T follicular helper cell (primary cell): ENCODE measurements around the gene ADGRL3.
"Not testable (repeated sequence)": the region's sequence is repeated elsewhere in the genome, so short reads cannot be mapped to it uniquely, and the experiment has no call there.

ENCODE experiments used
- DNase-seq: peaks from one replicate; pipeline ENCODE4 v3.0.0-alpha.2; 2020; ENCODE audit warnings: low read depth

Gene ADGRL3

GRCh38 chr4:61909031-61909430, 708.9 kb downstream of the ADGRL3 start:
- no peak for DNase-seq

- DNase-seq: no peak
Observed at GRCh38 chr4:61911313-61911756, 711.2 kb downstream of the ADGRL3 start.

- DNase-seq: no peak
Observed at GRCh38 chr4:61913619-61914018, 713.5 kb downstream of the ADGRL3 start.

- no peak for DNase-seq
Observed at GRCh38 chr4:61915501-61915900, 715.4 kb downstream of the ADGRL3 start.

GRCh38 chr4:61918507-61918906, 718.4 kb downstream of the ADGRL3 start:
- DNase-seq: no peak

- DNase-seq: no peak
Observed at GRCh38 chr4:61918987-61919386, 718.9 kb downstream of the ADGRL3 start.

- DNase-seq: no peak
Observed at GRCh38 chr4:61919561-61919960, 719.4 kb downstream of the ADGRL3 start.

- no peak for DNase-seq
Observed at GRCh38 chr4:61921920-61922319, 721.8 kb downstream of the ADGRL3 start.

GRCh38 chr4:61922766-61923165, 722.6 kb downstream of the ADGRL3 start:
- DNase-seq: no peak

GRCh38 chr4:61923179-61923578, 723.1 kb downstream of the ADGRL3 start:
- no peak for DNase-seq

- no peak for DNase-seq
Observed at GRCh38 chr4:61924131-61924530, 724.0 kb downstream of the ADGRL3 start.

- DNase-seq: no peak
Observed at GRCh38 chr4:61933527-61933926, 733.4 kb downstream of the ADGRL3 start.

GRCh38 chr4:61934198-61934597, 734.1 kb downstream of the ADGRL3 start:
- no peak for DNase-seq

- no peak for DNase-seq
Observed at GRCh38 chr4:61938250-61938846, 738.2 kb downstream of the ADGRL3 start.

GRCh38 chr4:61950625-61951024, 750.5 kb downstream of the ADGRL3 start:
- DNase-seq: no peak

GRCh38 chr4:61953386-61953785, 753.3 kb downstream of the ADGRL3 start:
- no peak for DNase-seq

GRCh38 chr4:61958591-61958990, 758.5 kb downstream of the ADGRL3 start:
- no peak for DNase-seq

GRCh38 chr4:61959087-61959486, 759.0 kb downstream of the ADGRL3 start:
- no peak for DNase-seq

- no peak for DNase-seq
Observed at GRCh38 chr4:61984260-61984909, 784.3 kb downstream of the ADGRL3 start.

GRCh38 chr4:61985426-61985825, 785.3 kb downstream of the ADGRL3 start:
- no peak for DNase-seq

GRCh38 chr4:61986929-61987328, 786.8 kb downstream of the ADGRL3 start:
- not testable (repeated sequence) for DNase-seq

- no peak for DNase-seq
Observed at GRCh38 chr4:61992351-61992750, 792.2 kb downstream of the ADGRL3 start.

- DNase-seq: no peak
Observed at GRCh38 chr4:61994036-61994435, 793.9 kb downstream of the ADGRL3 start.
